ENCODE data around the gene SUMO3.
"Not testable (repeated sequence)": the region's sequence is repeated elsewhere in the genome, so short reads cannot be mapped to it uniquely, and the experiment has no call there.

The SUMO3 gene

DNA sequence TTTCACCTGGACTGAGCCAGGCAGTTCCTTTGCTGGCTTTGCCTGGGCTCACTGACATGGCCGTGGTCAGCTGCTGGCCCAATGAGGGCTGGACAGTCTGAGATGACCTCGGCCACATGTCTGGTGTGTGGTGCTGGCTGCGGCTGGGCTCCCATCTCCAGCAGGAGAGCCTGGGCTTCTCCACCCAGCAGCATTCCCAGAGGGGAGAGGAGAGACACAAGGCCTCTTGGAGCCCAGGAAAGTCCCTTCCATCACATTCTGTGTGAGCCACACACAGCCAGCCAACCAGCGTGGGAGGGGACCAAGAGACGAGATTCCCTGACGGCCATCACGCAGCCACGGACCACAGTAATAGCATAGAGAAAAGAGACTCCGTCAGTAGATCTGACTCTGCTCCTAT, 21.1 kb upstream of the SUMO3 start:
- H3K4me1 ChIP-seq (ENCODE audit: insufficient read depth, low read length): no peaks in the 10 kb centered on the region; the same call in 1 of the 2 replicates

GRCh38 chr21:44838039-44838895, 20.4 kb upstream of the SUMO3 start:
- H3K9me3 ChIP-seq (ENCODE audit: control insufficient read depth, insufficient read depth, low read length): no peaks in the 10 kb centered on the region
- no peaks in the 10 kb centered on the region; the same call in 1 of the 2 replicates for H3K4me1 ChIP-seq (ENCODE audit: insufficient read depth, low read length)
- no peaks in the 10 kb centered on the region for H3K36me3 ChIP-seq (ENCODE audit: insufficient read depth, low read length)
- no peak overlapping the region for H3K9ac ChIP-seq (ENCODE audit: low read depth, low read length)

More for the DNA sequence above, 21.1 kb upstream of the SUMO3 start:
- Histone ChIP-seq H3K9ac (ENCODE audit: low read depth, low read length) (no peak overlapping the region), H3K9me3 (ENCODE audit: control insufficient read depth, insufficient read depth, low read length) (no peaks in the 10 kb centered on the region), H3K36me3 (ENCODE audit: insufficient read depth, low read length) (no peaks in the 10 kb centered on the region)

- Histone ChIP-seq H3K9ac (ENCODE audit: low read depth, low read length) (no peak overlapping the region), H3K4me1 (ENCODE audit: insufficient read depth, low read length) (no peaks in the 10 kb centered on the region; the same call in 1 of the 2 replicates), H3K36me3 (ENCODE audit: insufficient read depth, low read length) (no peaks in the 10 kb centered on the region), H3K9me3 (ENCODE audit: control insufficient read depth, insufficient read depth, low read length) (no peaks in the 10 kb centered on the region)
Measured at GRCh38 chr21:44837537-44837936, 19.7 kb upstream of the SUMO3 start.

DNA sequence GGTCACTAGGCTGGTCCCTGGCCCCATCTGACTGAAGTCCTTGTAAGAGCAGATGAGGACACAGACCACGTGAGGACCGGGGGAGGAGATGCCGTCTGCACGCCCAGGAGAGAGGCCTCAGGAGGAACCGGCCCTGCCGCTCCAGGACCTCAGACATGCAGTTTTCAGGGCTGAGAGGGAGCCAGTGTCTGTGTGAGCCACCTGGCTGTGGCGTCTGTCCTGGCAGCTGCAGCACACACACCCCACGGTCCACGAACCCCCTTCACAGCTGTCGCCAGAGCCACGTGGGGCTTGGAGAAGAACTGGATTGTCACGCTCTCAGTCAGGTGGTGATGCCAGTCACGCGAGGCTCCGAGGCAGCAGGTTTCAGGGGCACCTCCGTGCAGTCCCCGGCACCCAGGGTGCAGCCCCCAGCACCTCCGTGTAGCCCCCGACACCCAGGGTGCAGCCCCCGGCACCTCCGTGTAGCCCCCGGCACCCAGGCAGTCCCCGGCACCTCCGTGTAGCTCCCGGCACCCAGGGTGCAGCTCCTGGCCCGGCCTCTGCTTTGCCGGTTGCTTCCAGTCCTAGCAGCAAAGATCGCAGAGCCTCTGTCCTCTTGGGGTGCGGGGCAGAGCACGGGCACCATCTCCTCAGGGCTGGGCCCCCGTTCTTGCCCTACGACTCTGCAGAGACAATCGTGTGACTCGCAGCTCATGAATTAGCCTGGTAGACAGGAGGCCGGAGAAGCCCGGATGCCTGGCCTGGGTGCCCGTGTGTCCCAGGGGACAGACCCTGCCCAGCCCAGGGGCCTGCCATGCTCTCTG, 19.0 kb upstream of the SUMO3 start:
- H3K9me3 ChIP-seq (ENCODE audit: control insufficient read depth, insufficient read depth, low read length): no peaks in the 10 kb centered on the region
- no peak overlapping the region for H3K9ac ChIP-seq (ENCODE audit: low read depth, low read length)
- no peaks in the 10 kb centered on the region for H3K36me3 ChIP-seq (ENCODE audit: insufficient read depth, low read length)
- no peaks in the 10 kb centered on the region; the same call in 1 of the 2 replicates for H3K4me1 ChIP-seq (ENCODE audit: insufficient read depth, low read length)

GRCh38 chr21:44836349-44836665, 18.4 kb upstream of the SUMO3 start:
- H3K9me3 ChIP-seq (ENCODE audit: control insufficient read depth, insufficient read depth, low read length): no peaks in the 10 kb centered on the region
- no peaks in the 10 kb centered on the region; the same call in 1 of the 2 replicates for H3K4me1 ChIP-seq (ENCODE audit: insufficient read depth, low read length)
- H3K36me3 ChIP-seq (ENCODE audit: insufficient read depth, low read length): no peaks in the 10 kb centered on the region
- no peak overlapping the region for H3K9ac ChIP-seq (ENCODE audit: low read depth, low read length)

DNA sequence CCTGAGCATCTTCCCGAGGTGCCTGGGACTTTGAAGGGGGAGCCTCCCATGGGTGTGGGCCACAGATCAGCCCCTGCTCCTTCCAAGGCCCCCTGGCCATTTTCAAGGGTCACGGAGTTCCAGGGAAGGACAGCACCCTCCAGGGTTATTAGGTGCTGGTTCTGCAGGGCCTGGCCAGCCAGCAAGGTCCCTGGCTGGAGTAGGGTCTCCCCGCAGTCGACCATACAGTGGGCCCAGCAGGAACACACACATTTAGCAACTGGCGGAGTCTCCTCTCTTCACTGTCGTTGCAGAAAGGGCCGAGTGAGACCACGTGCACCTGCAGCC, 17.7 kb upstream of the SUMO3 start:
- no peaks in the 10 kb centered on the region; the same call in 1 of the 2 replicates for H3K4me1 ChIP-seq (ENCODE audit: insufficient read depth, low read length)
- no peaks in the 10 kb centered on the region for H3K36me3 ChIP-seq (ENCODE audit: insufficient read depth, low read length)
- H3K9me3 ChIP-seq (ENCODE audit: control insufficient read depth, insufficient read depth, low read length): no peaks in the 10 kb centered on the region
- no peak overlapping the region for H3K9ac ChIP-seq (ENCODE audit: low read depth, low read length)

DNA sequence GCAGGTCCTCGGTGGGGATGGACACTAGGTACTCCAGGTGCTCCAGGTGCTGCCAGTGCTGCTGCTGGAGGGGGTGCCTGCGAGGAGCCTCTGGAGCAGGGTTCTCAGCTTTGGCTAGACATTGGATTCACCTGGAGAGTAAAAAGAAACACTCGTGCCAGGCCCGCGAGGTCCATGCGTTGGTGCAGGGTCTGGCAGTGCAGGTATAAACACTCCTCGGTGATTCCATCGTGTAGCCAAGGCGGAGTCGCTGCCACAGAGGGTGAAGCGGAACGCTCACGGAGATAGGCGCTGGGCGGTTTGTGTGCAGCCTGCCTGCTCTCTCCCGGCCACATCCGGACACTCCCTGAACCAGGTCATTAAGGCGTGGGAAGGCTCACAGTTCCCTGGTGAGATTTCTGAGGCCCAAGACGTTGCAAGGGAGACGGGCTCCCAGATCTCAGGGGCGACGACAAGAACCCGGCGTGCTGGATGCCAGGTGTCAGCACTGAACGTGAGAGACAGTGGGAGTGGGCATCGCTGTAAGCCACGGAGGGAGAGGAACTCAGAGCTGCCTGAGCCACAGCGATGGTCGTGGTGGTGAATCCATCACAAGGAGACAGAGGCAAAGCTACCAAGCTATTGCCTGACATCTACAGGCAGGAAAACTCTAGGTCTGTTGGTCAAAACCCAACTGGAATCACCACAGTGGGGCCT, 17.2 kb upstream of the SUMO3 start:
- Histone ChIP-seq H3K4me1 (ENCODE audit: insufficient read depth, low read length) (no peaks in the 10 kb centered on the region; the same call in 1 of the 2 replicates), H3K9ac (ENCODE audit: low read depth, low read length) (no peak overlapping the region), H3K36me3 (ENCODE audit: insufficient read depth, low read length) (no peaks in the 10 kb centered on the region), H3K9me3 (ENCODE audit: control insufficient read depth, insufficient read depth, low read length) (no peaks in the 10 kb centered on the region)

- no peak overlapping the region for H3K9ac ChIP-seq (ENCODE audit: low read depth, low read length)
Measured at GRCh38 chr21:44834231-44834950, 16.5 kb upstream of the SUMO3 start.

GRCh38 chr21:44833663-44834062, 15.8 kb upstream of the SUMO3 start:
- Histone ChIP-seq H3K9me3 (ENCODE audit: control insufficient read depth, insufficient read depth, low read length) (peaks cover 4% of the 10 kb centered on the region; the same call in 1 of the 2 replicates), H3K9ac (ENCODE audit: low read depth, low read length) (no peak overlapping the region), H3K4me1 (ENCODE audit: insufficient read depth, low read length) (no peaks in the 10 kb centered on the region; the same call in 1 of the 2 replicates), H3K36me3 (ENCODE audit: insufficient read depth, low read length) (no peaks in the 10 kb centered on the region)

More at GRCh38 chr21:44834231-44834950, 16.5 kb upstream of the SUMO3 start:
- Histone ChIP-seq H3K4me1 (ENCODE audit: insufficient read depth, low read length) (no peaks in the 10 kb centered on the region; the same call in 1 of the 2 replicates), H3K36me3 (ENCODE audit: insufficient read depth, low read length) (no peaks in the 10 kb centered on the region), H3K9me3 (ENCODE audit: control insufficient read depth, insufficient read depth, low read length) (no peaks in the 10 kb centered on the region)

DNA sequence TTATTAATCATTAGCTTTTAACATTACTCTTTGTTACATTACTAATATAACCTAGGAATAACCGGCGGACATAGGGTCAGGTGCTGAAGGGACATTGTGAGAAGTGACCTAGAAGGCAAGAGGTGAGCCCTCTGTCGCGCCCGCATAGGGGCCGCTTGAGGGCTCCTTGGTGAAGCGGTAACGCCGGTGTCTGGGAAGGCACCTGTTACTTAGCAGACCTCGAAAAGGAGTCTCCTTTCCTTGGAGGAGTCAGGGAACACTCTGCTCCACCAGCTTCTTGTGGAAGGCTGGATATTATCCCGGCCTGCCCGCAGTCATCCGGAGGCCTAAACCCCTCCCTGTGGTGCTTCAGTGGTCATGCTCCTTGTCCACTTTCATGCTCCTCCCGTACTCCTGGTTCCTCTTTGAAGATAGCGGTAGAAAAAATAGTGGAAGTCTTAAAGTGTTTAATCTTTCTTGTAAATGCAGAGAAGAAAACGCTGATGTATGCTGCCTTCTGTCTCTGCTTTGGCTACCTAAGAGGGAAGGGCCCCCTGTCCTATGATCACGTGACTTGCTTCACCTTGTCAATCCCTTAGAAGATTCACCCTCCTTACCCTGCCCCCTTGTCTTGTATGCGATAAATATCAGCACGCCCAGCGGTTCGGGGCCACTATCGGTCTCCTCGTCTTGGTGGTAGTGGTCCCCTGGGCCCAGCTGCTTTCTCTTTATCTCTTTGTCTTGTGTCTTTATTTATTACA, 14.8 kb upstream of the SUMO3 start:
- not testable (repeated sequence) for H3K9me3 ChIP-seq (ENCODE audit: control insufficient read depth, insufficient read depth, low read length); H3K36me3 ChIP-seq (ENCODE audit: insufficient read depth, low read length); H3K4me1 ChIP-seq (ENCODE audit: insufficient read depth, low read length); H3K9ac ChIP-seq (ENCODE audit: low read depth, low read length)

DNA sequence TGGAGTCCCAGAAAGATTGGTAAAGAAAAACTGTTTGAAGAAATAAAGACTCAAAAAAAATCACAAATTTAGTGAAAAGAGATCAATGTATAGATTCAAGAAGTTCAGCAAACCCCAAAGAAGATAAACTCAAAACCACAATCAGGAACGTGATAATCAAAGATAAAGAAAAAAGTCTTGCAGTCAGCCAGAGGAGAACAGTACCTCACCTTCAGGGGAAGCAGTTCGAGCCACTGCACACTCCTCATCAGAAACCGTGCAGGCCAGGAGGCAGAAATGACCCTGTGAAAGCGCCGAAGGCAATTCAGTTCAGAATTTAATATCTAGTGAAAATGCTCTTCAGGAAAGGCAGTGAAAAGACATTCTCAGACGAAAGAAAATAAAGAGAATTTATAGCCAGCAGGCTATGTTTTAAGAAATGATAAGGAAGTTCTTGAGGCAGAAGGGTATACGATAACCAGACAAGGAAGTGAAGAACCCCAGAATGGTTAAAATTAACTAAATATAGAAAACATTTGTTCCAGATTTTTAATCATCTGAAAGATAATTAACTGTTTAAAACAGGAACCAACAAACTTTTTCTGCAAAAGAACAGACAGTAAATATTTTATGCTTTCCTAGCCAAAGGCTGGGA, 13.5 kb upstream of the SUMO3 start:
- H3K36me3 ChIP-seq (ENCODE audit: insufficient read depth, low read length): no peaks in the 10 kb centered on the region
- peaks cover 15% of the 10 kb centered on the region for H3K9me3 ChIP-seq (ENCODE audit: control insufficient read depth, insufficient read depth, low read length)
- H3K9ac ChIP-seq (ENCODE audit: low read depth, low read length): no peak overlapping the region
- H3K4me1 ChIP-seq (ENCODE audit: insufficient read depth, low read length): no peaks in the 10 kb centered on the region

DNA sequence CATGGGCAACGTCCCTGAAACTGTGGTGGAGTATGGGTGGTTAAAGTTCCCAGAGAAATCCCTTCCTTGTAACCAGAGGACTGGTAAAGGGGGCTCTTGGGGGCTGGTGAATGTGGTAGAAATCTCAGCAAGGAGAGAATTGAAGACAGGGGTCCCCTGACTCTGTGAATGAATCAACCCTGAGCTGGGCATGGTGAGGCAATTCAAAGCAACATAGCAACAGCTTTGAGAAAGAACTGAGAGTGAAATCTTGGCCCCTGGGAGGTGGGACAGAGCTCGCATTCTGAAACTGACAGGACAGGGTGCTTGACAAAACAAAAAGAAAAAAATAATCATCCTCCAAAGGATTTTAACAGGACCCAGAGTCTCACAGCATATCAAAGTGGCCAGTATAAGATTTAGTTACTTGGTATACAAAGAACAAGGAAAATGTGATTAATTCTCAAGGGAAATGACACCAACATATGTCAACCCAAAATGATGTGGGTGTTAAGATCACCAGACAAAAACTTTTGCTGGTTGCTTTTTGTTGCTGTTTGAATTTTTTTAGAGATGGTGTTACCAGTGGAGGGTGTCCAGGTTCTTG, 11.7 kb upstream of the SUMO3 start:
- no peaks in the 10 kb centered on the region for H3K4me1 ChIP-seq (ENCODE audit: insufficient read depth, low read length)
- H3K36me3 ChIP-seq (ENCODE audit: insufficient read depth, low read length): no peaks in the 10 kb centered on the region
- H3K9ac ChIP-seq (ENCODE audit: low read depth, low read length): no peak overlapping the region
- peaks cover 15% of the 10 kb centered on the region for H3K9me3 ChIP-seq (ENCODE audit: control insufficient read depth, insufficient read depth, low read length)
